ENCODE results near the gene PRMT1. TPM values are rescaled to one million over a fixed set of nuclear protein-coding genes. Genes with fewer than 3 reads are reported as not detected.

The PRMT1 gene
- total and polyA plus RNA-seq, 2 donors (not counting 1 experiment from before 2014, with no cell fraction given), result 175 to 310 TPM

DNA sequence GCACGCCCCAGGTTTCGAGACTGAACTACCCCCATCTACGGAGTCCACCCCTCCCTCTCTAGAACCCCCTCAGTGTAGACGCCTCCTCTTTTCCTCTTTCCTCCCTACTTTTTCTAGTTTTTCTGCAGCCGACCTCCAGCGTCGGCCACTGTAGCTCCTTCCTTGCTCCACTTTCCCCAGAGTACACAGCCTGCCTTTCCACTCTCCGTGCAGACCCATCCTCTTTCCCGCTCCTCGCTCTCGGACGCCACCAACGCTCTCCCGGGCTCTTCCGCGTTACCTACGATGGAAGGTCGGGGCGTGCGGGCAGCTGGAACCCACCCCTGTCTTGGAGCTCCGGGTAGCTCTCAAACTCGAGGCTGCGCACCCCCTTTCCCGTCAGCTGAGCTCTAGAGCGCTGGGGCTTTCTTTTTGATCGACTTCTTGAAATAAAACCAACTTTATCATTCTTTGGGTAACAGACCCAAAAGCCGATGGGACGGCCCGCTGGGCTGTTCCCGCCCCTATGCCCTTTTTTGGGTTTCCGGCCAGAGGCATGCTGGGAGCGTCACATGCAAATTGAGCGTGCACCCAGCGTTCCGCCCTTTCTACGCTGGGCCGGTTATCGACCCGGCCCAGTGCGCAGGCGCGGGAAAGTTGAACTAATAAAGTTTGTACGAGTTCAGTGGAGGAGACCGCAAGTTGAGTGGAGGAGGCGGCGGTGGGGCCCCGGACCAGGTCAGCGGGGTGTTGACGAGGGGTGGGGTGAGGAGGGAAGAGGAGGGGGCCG lies 11.5 kb upstream of the PRMT1 start, which contains the start of the genes BCL2L12 and IRF3:
BCL2L12 (plus strand) TSS at position 583 of the 769 bp plus-strand sequence. CDS start 760 bp downstream, outside the sequence.
IRF3 (minus strand) TSS at position 507 of the 769 bp plus-strand sequence. CDS start 1,019 bp downstream, outside the sequence.
- H3K27me3 ChIP-seq (replicated peaks in 1 of 4; ENCODE audit: control extremely low read depth in 1 of 4, control insufficient read depth in 3 of 4, insufficient read depth in 4 of 4, low read length in 3 of 4), result no peaks in the 10 kb centered on the region
- ChIA-PET POLR2A (interaction anchor here (0.6 to 2.6 kb wide), 10 partner anchors 10 to 855 kb away, joined by 3 to 19 read pairs (median 7); partner anchors contain the start of genes PRMT1, PRR12, PRRG2 and RRAS), CTCF (interaction anchor here (0.6 to 2.3 kb wide), 9 partner anchors 10 to 119 kb away, joined by 3 to 8 read pairs (median 3); partner anchors contain the start of genes PRMT1, RRAS and SCAF1)
- H3K4me2 ChIP-seq (replicated peaks; ENCODE audit: low read depth, low read length, poor library complexity, severe bottlenecking), result peak within 1 kb of the TSS; percentile 98
- H3K36me3 ChIP-seq (replicated peaks in 1 of 2; ENCODE audit: control extremely low read depth in 1 of 2, control insufficient read depth in 1 of 2, extremely low read depth in 1 of 2, insufficient read depth in 2 of 2, low read length in 1 of 2), result peaks cover 3 to 22% of the 10 kb centered on the region in 2 experiments
- H3K27ac ChIP-seq (ENCODE audit: low read length in 2 of 2), result peak within 1 kb of the TSS; percentile 62 to 73
- TF ChIP-seq EZH2 (IDR thresholded peaks at IDR 0.05; ENCODE audit: borderline replicate concordance, insufficient read depth, low read depth, low read length, poor library complexity, severe bottlenecking), result no peak
- TF ChIP-seq, protein P1, sequence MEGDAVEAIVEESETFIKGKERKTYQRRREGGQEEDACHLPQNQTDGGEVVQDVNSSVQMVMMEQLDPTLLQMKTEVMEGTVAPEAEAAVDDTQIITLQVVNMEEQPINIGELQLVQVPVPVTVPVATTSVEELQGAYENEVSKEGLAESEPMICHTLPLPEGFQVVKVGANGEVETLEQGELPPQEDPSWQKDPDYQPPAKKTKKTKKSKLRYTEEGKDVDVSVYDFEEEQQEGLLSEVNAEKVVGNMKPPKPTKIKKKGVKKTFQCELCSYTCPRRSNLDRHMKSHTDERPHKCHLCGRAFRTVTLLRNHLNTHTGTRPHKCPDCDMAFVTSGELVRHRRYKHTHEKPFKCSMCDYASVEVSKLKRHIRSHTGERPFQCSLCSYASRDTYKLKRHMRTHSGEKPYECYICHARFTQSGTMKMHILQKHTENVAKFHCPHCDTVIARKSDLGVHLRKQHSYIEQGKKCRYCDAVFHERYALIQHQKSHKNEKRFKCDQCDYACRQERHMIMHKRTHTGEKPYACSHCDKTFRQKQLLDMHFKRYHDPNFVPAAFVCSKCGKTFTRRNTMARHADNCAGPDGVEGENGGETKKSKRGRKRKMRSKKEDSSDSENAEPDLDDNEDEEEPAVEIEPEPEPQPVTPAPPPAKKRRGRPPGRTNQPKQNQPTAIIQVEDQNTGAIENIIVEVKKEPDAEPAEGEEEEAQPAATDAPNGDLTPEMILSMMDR (IDR thresholded peaks at IDR 0.05), result no peak
- DNase-seq, result peak; percentile 98
- H3K27me3 Mint-ChIP-seq, result no peaks in the 10 kb centered on the region
- peaks cover 37% of the 10 kb centered on the region for H3K4me1 Mint-ChIP-seq
- intact Hi-C loops (cut with micrococcal nuclease), result loop anchor here (1.0 kb wide), 3 partner anchors 11 to 75 kb away; partner anchors contain the start of gene RRAS
- no peaks in the 10 kb centered on the region for H3K9me3 ChIP-seq (ENCODE audit: control extremely low read depth in 1 of 3, control insufficient read depth in 2 of 3, insufficient read depth in 1 of 3, low read length in 2 of 3)
- H3K9ac ChIP-seq (ENCODE audit: low read length), result peak within 1 kb of the TSS; percentile 88
- peak; percentile 83 for ATAC-seq (ENCODE audit: low read depth)
- H3K4me1 ChIP-seq (ENCODE audit: control insufficient read depth in 2 of 2, insufficient read depth in 2 of 2, low read length in 2 of 2), result peaks cover 16 to 30% of the 10 kb centered on the region in 2 donors
- WGBS (ENCODE audit: insufficient coverage), result under 1% methylated on average over 50 of the region's 50 CpGs
- H4K20me1 ChIP-seq (ENCODE audit: control insufficient read depth, insufficient read depth, low read length, poor library complexity, severe bottlenecking), result peaks cover 44% of the 10 kb centered on the region
- H3K4me3 ChIP-seq (ENCODE audit: control extremely low read depth in 1 of 5, extremely low read depth in 1 of 5, insufficient read depth in 1 of 5, low read depth in 2 of 5, low read length in 4 of 5), result peak within 1 kb of the TSS; percentile 71 to 99 (median 94)
- peak within 1 kb of the TSS; percentile 94 for H3K27ac Mint-ChIP-seq
- peaks cover 42% of the 10 kb centered on the region for H3K79me2 ChIP-seq (ENCODE audit: control insufficient read depth, insufficient read depth, low read length)
- H2AFZ ChIP-seq (ENCODE audit: insufficient read depth, low read depth, low read length, poor library complexity, severe bottlenecking), result peak within 1 kb of the TSS; percentile 95
- H3K9me3 Mint-ChIP-seq (ENCODE audit: insufficient read depth), result no peaks in the 10 kb centered on the region
- H3K4me3 Mint-ChIP-seq, result peak within 1 kb of the TSS; percentile 95

All from B cell (primary cell).